ENCODE data around the gene ZNF212.

The ZNF212 gene

GRCh38 chr7:149302865-149303264 lies 63.4 kb downstream of the ZNF212 start:
- no peak overlapping the region for H3K27ac ChIP-seq
- no peak for DNase-seq
- H3K27me3 ChIP-seq (replicated peaks) = no peaks in the 10 kb centered on the region
- no peak overlapping the region for H3K4me3 ChIP-seq (ENCODE audit: low read depth, low read length)
- in situ Hi-C loops (cut with HindIII; ENCODE audit: low pct_ligation_motif_present, low sequenced_read_pairs) = no loop called here
- H3K36me3 ChIP-seq (replicated peaks) = no peaks in the 10 kb centered on the region
- no peak for TF ChIP-seq CTCF (IDR thresholded peaks at IDR 0.05; ENCODE audit: low read depth, low read length, missing control alignments)

GRCh38 chr7:149304006-149304405 lies 64.6 kb downstream of the ZNF212 start:
- in situ Hi-C loops (cut with HindIII; ENCODE audit: low pct_ligation_motif_present, low sequenced_read_pairs) = no loop called here
- Histone ChIP-seq H3K27me3 (replicated peaks) (no peaks in the 10 kb centered on the region), H3K4me3 (ENCODE audit: low read depth, low read length) (no peak overlapping the region), H3K27ac (no peak overlapping the region), H3K36me3 (replicated peaks) (no peaks in the 10 kb centered on the region)
- DNase-seq = no peak
- TF ChIP-seq CTCF (IDR thresholded peaks at IDR 0.05; ENCODE audit: low read depth, low read length, missing control alignments) = no peak

Data from brain microvascular endothelial cell (primary cell).